Heart right ventricle (tissue), 16 donors: ENCODE results near the gene CAMK1D. TPM values are rescaled to one million over a fixed set of nuclear protein-coding genes. Genes with fewer than 3 reads are reported as not detected.

ENCODE experiments used
- ATAC-seq, 8 donors: fragments of 200-7000 bp; cut with Tn5 transposase; one replicate each; pipeline ENCODE4 v1.9.1; 2020; ENCODE audit warnings: mild to moderate bottlenecking in 8 of 8, moderate library complexity in 8 of 8, moderate number of reproducible peaks in 1 of 8
- DNase-seq, 2 donors: peaks; one replicate each; pipeline ENCODE4 v3.0.0-alpha.2; 2020
- H3K27ac ChIP-seq, 10 donors: fragments of 200-600 bp; sonication (generic) in 2 of 10; one replicate each; pipeline versions ENCODE4 v1.5.0 to v1.8.0; 2020 to 2022; ENCODE audit warnings: mild to moderate bottlenecking in 3 of 10
- H3K27me3 ChIP-seq, 7 donors: fragments of 200-600 bp; one replicate each; pipeline ENCODE4 v1.8.0; 2021 to 2022; ENCODE audit warnings: mild to moderate bottlenecking in 2 of 7
- H3K36me3 ChIP-seq, 9 donors: fragments of 200-600 bp; sonication (generic) in 1 of 9; one replicate each; pipeline versions ENCODE4 v1.5.0 to v1.8.0; 2020 to 2022; ENCODE audit warnings: mild to moderate bottlenecking in 2 of 9
- H3K4me1 ChIP-seq, 9 donors: fragments of 200-600 bp; sonication (generic) in 1 of 9; one replicate each; pipeline versions ENCODE4 v1.5.0 to v1.8.0; 2020 to 2022; ENCODE audit warnings: mild to moderate bottlenecking in 4 of 9
- H3K4me3 ChIP-seq, 10 donors: fragments of 200-600 bp; sonication (generic) in 2 of 10; one replicate each; pipeline versions ENCODE4 v1.5.0 to v1.8.0; 2020 to 2022; ENCODE audit warnings: mild to moderate bottlenecking in 7 of 10, moderate library complexity in 2 of 10
- H3K9me3 ChIP-seq, 11 donors: fragments of 200-600 bp in 10 of 11; sonication (generic) in 2 of 11; one replicate each; pipeline versions ENCODE4 v1.5.0 to v1.8.0; 2013 to 2022; ENCODE audit warnings: mild to moderate bottlenecking in 2 of 11, control low read depth in 1 of 11, moderate library complexity in 1 of 11
- CTCF ChIP-seq, 9 donors: fragments of 200-600 bp; sonication (generic) in 2 of 9; IDR thresholded peaks; one replicate each; pipeline versions ENCODE4 v1.5.0 to v1.8.0; 2021 to 2022; ENCODE audit warnings: antibody characterized with exemption in 9 of 9, mild to moderate bottlenecking in 5 of 9, moderate library complexity in 1 of 9
- WGBS, 2 donors: extraction: QIAGEN DNeasy Blood & Tissue Kit; methylation state at CpG; one replicate each; pipeline ENCODE4 v1.1.7; 2013; ENCODE audit warnings: inconsistent platforms in 1 of 2; 5-methylcytosine and 5-hydroxymethylcytosine counted together
- intact Hi-C, 10 donors: fragments of 100-400 bp; cut with DNase I; formaldehyde crosslinking; loops; one replicate each; pipeline versions ENCODE4 v1.11.1 to v1.14.2; 2022
- polyA plus RNA-seq, 2 donors: library from polyadenylated mRNA; stranded (reverse); fragments of 200-250 nt; gene quantifications; one replicate each; pipeline ENCODE4 v1.2.3, GENCODE V29; 2013
- total RNA-seq, 10 donors: library from RNA; stranded (reverse); fragmentation: NEBNext Ultra II Directional in 3 of 10; extraction: Animal tissue kit (Norgen Biotek cat#: 25700) in 3 of 10; gene quantifications; one replicate each; pipeline versions ENCODE4 v1.2.1 to v1.2.4, GENCODE V29; 2021 to 2023
- donor health status: Arrhythmogenic right ventricular cardiomyopathy.
- donor health status: ischemic (EF 13 %, LVEDD 7.1; RV severe dilation, severe dysfunction).
- donor health status: healthy with polysubstance abuse.
- donor health status: DM: no; HTN: yes; CAD: no.
- donor health status: DM: no; HTN: no; CAD: no.
- donor health status: ischemic (EF 25% LVEDD 6.9; RV normal size, moderate dysfunction).
- donor health status: ischemic (EF 25% LVEDD 5.7; RV mildly dilated, moderate dysfunction).
- donor health status: healthy.
- donor health status: DM: yes; HTN: yes; CAD: no.
- donor health status: Ischemic cardiomyopathy.
- donor health status: ischemic (EF 35%, LVEDD 5.7; RV mildly dilated, moderate dysfunction).
- donor health status: nonischemic (EF 11% LVEDD 7.7; RV severe dilation, severe dysfunction).
- donor health status: DM: yes; HTN: yes; CAD: no.
- donor health status: PGD.
- donor health status: ischemic (EF 29% LVEDD 5.4; RV normal size, mild dysfunction).
- donor health status: nonischemic (EF 23%, LVEDD 6.1; RV moderate dilation, normal function).

CAMK1D gene
- total and polyA plus RNA-seq, 12 donors = 1.3 to 17.7 (median 2.6) TPM

GRCh38 chr10:12628153-12628552 lies 278.8 kb downstream of the CAMK1D start:
- DNase-seq (no peak), ATAC-seq (no peak)
- H3K27ac ChIP-seq = no peak overlapping the region
- no peak for TF ChIP-seq CTCF (IDR thresholded peaks at IDR 0.05)
- peaks cover 0 to 12% (median 0%) of the 10 kb centered on the region in 11 donors for H3K9me3 ChIP-seq
- no peak overlapping the region for H3K4me3 ChIP-seq
- intact Hi-C loops = no loop called here
- H3K36me3 ChIP-seq = no peaks in the 10 kb centered on the region
- 97 to 98% methylated on average over 2 of the region's 2 CpGs for WGBS, 2 donors
- peaks cover 0 to 3% (median 0%) of the 10 kb centered on the region in 9 donors for H3K4me1 ChIP-seq
- H3K27me3 ChIP-seq = no peaks in the 10 kb centered on the region

GRCh38 chr10:12628964-12629766 lies 279.8 kb downstream of the CAMK1D start:
- H3K9me3 ChIP-seq = peaks cover 0 to 10% (median 0%) of the 10 kb centered on the region in 11 donors
- WGBS, 2 donors = 55 to 56% methylated on average over 10 of the region's 10 CpGs
- no peak for TF ChIP-seq CTCF (IDR thresholded peaks at IDR 0.05)
- DNase-seq = no peak
- H3K27me3 ChIP-seq = no peaks in the 10 kb centered on the region
- no peak overlapping the region for H3K27ac ChIP-seq
- intact Hi-C loops = no loop called here
- H3K4me1 ChIP-seq = peaks cover 0 to 3% (median 0%) of the 10 kb centered on the region in 9 donors
- ATAC-seq = no peak
- H3K4me3 ChIP-seq = no peak overlapping the region
- no peaks in the 10 kb centered on the region for H3K36me3 ChIP-seq

GRCh38 chr10:12629767-12630165 lies 280.4 kb downstream of the CAMK1D start:
- Histone ChIP-seq H3K27me3 (no peaks in the 10 kb centered on the region), H3K36me3 (no peaks in the 10 kb centered on the region), H3K4me3 (no peak overlapping the region), H3K9me3 (peaks cover 0 to 10% (median 0%) of the 10 kb centered on the region in 11 donors), H3K4me1 (peaks cover 0 to 3% (median 0%) of the 10 kb centered on the region in 9 donors), H3K27ac (no peak overlapping the region)
- no peak for TF ChIP-seq CTCF (IDR thresholded peaks at IDR 0.05)
- intact Hi-C loops = no loop called here
- DNase-seq (no peak), ATAC-seq (no peak)
- 73 to 77% methylated on average over 5 of the region's 5 CpGs for WGBS, 2 donors

GRCh38 chr10:12631216-12631615 lies 281.9 kb downstream of the CAMK1D start:
- intact Hi-C loops = no loop called here
- Histone ChIP-seq H3K9me3 (peaks cover 0 to 10% (median 0%) of the 10 kb centered on the region in 11 donors), H3K36me3 (no peaks in the 10 kb centered on the region), H3K27ac (no peak overlapping the region), H3K4me1 (peaks cover 0 to 3% (median 0%) of the 10 kb centered on the region in 9 donors), H3K4me3 (no peak overlapping the region), H3K27me3 (no peaks in the 10 kb centered on the region)
- TF ChIP-seq CTCF (IDR thresholded peaks at IDR 0.05) = no peak
- no peak for ATAC-seq
- DNase-seq = no peak
- 55 to 76% methylated on average over 3 of the region's 3 CpGs for WGBS, 2 donors
